B cell (primary cell): Measurements from ENCODE around the gene ALDH3A1. TPM values are rescaled to one million over a fixed set of nuclear protein-coding genes. Genes with fewer than 3 reads are reported as not detected.

Experiments used
- ATAC-seq: fragments of 200-7000 bp; cut with Tn5 transposase; one replicate; pipeline ENCODE4 v1.10.0; 2021; ENCODE audit warnings: low read depth, mild to moderate bottlenecking, moderate number of reproducible peaks, moderate library complexity
- CTCF ChIA-PET: fragments of 350-600 bp; sonication (Branson Sonifier 250); formaldehyde crosslinking; loops from one replicate; lab custom pipeline; 2021; ENCODE audit warnings: antibody characterized with exemption, inconsistent platforms; lab: Charles Lee
- POLR2A ChIA-PET: fragments of 350-600 bp; sonication (Branson Sonifier 250); formaldehyde crosslinking; loops from one replicate; lab custom pipeline; 2021; ENCODE audit warnings: antibody characterized with exemption; lab: Charles Lee
- DNase-seq: peaks from one replicate; pipeline ENCODE4 v3.0.0; 2013
- H2AFZ ChIP-seq: 2 replicates; pipeline ENCODE4 v1.6.1; 2012; ENCODE audit warnings: mild to moderate bottlenecking, low read depth, low read length; ENCODE audit not compliant: insufficient read depth, poor library complexity, severe bottlenecking
- H3K27ac ChIP-seq, 2 donors: 1 replicate in 1 of 2; 2 replicates in 1 of 2; pipeline ENCODE4 v1.5.1; 2012 to 2013; ENCODE audit warnings: low read length in 2 of 2, mild to moderate bottlenecking in 2 of 2, moderate library complexity in 1 of 2
- H3K27me3 ChIP-seq, 4 experiments: fragments of 200-600 bp in 1 of 4; sonication (generic) in 1 of 4; replicated peaks in 1 of 4; 1 replicate in 2 of 4; 2 replicates in 2 of 4; pipeline versions ENCODE4 v1.6.1 to v1.7.0; 2013 to 2016; ENCODE audit warnings: low read length in 3 of 4, mild to moderate bottlenecking in 2 of 4, mixed read lengths in 1 of 4, moderate library complexity in 1 of 4; ENCODE audit not compliant: insufficient read depth in 4 of 4, control insufficient read depth in 3 of 4; ENCODE audit errors: control extremely low read depth in 1 of 4
- H3K36me3 ChIP-seq, 2 experiments: replicated peaks in 1 of 2; 1 replicate in 1 of 2; 2 replicates in 1 of 2; pipeline versions ENCODE4 v1.6.1 to v1.7.1; 2013; ENCODE audit warnings: low read length in 1 of 2; ENCODE audit not compliant: insufficient read depth in 2 of 2, control insufficient read depth in 1 of 2; ENCODE audit errors: control extremely low read depth in 1 of 2, extremely low read depth in 1 of 2
- H3K4me1 ChIP-seq, 2 donors: fragments of 200-600 bp in 1 of 2; sonication (generic) in 1 of 2; 1 replicate in 1 of 2; 2 replicates in 1 of 2; pipeline versions ENCODE4 v1.5.1 to v1.6.1; 2013 to 2017; ENCODE audit warnings: low read length in 2 of 2; ENCODE audit not compliant: control insufficient read depth in 2 of 2, insufficient read depth in 2 of 2
- H3K4me2 ChIP-seq: replicated peaks from 2 replicates; pipeline ENCODE3; 2012; ENCODE audit warnings: mild to moderate bottlenecking, low read depth, low read length; ENCODE audit not compliant: poor library complexity, severe bottlenecking
- H3K4me3 ChIP-seq, 5 experiments: fragments of 200-600 bp in 1 of 5; sonication (generic) in 1 of 5; 1 replicate in 3 of 5; 2 replicates in 2 of 5; pipeline versions ENCODE4 v1.5.1 to v1.7.0; 2011 to 2016; ENCODE audit warnings: low read length in 4 of 5, mild to moderate bottlenecking in 4 of 5, low read depth in 2 of 5, control low read depth in 1 of 5, moderate library complexity in 1 of 5; ENCODE audit not compliant: insufficient read depth in 1 of 5; ENCODE audit errors: control extremely low read depth in 1 of 5, extremely low read depth in 1 of 5
- H3K79me2 ChIP-seq: fragments of 200-600 bp; sonication (generic); one replicate; pipeline ENCODE4 v1.6.0; 2016; ENCODE audit warnings: low read length; ENCODE audit not compliant: control insufficient read depth, insufficient read depth
- H3K9ac ChIP-seq: fragments of 200-600 bp; sonication (generic); 2 replicates; pipeline ENCODE4 v1.6.1; 2017; ENCODE audit warnings: mild to moderate bottlenecking, low read length, moderate library complexity
- H3K9me3 ChIP-seq, 3 donors: one replicate each; pipeline versions ENCODE4 v1.6.1 to v1.7.1; 2013; ENCODE audit warnings: low read length in 2 of 3; ENCODE audit not compliant: control insufficient read depth in 2 of 3, insufficient read depth in 1 of 3; ENCODE audit errors: control extremely low read depth in 1 of 3
- H4K20me1 ChIP-seq: 2 replicates; pipeline ENCODE4 v1.6.0; 2012; ENCODE audit warnings: mild to moderate bottlenecking, low read length; ENCODE audit not compliant: insufficient read depth, control insufficient read depth, poor library complexity, severe bottlenecking
- H3K27ac Mint-ChIP-seq: one replicate; pipeline ENCODE4 v1.8.0; 2021; ENCODE audit warnings: mixed read lengths
- H3K27me3 Mint-ChIP-seq: one replicate; pipeline ENCODE4 v1.8.0; 2021; ENCODE audit warnings: mixed read lengths
- H3K4me1 Mint-ChIP-seq: one replicate; pipeline ENCODE4 v1.8.0; 2021; ENCODE audit warnings: mixed read lengths
- H3K4me3 Mint-ChIP-seq: one replicate; pipeline ENCODE4 v1.8.0; 2021; ENCODE audit warnings: mixed read lengths
- H3K9me3 Mint-ChIP-seq: one replicate; pipeline ENCODE4 v1.8.0; 2022; ENCODE audit warnings: mixed read lengths; ENCODE audit not compliant: insufficient read depth
- EZH2 ChIP-seq: IDR thresholded peaks from 2 replicates; pipeline ENCODE4 v1.6.1; 2012; ENCODE audit warnings: borderline replicate concordance, low read depth, mild to moderate bottlenecking, moderate library complexity, low read length; ENCODE audit not compliant: insufficient read depth, poor library complexity, severe bottlenecking
- WGBS: methylation state at CpG from one replicate; pipeline ENCODE4 v1.1.5; 2013; ENCODE audit warnings: missing lambda C conversion rate; ENCODE audit not compliant: insufficient coverage; 5-methylcytosine and 5-hydroxymethylcytosine counted together
- intact Hi-C: fragments of 100-400 bp; cut with micrococcal nuclease; formaldehyde crosslinking; loops from one replicate; pipeline ENCODE4 v1.10.0; 2022
- polyA plus RNA-seq: library from polyadenylated mRNA; depleted of rRNA; stranded (reverse); fragments of >200 nt; gene quantifications from 2 replicates; pipeline ENCODE4 v1.2.3, GENCODE V29; 2012
- total RNA-seq, 2 donors: library from RNA; stranded (reverse); fragments of 120-200 nt in 1 of 2; gene quantifications; 1 replicate in 1 of 2; 2 replicates in 1 of 2; pipeline versions ENCODE4 v1.2.3 to v1.2.4, GENCODE V29; 2013 to 2022
- TF ChIP-seq, protein P1 (sequence below): fragments of 200-600 bp; IDR thresholded peaks from one replicate; pipeline ENCODE4 v1.8.0; 2022; ENCODE audit warnings: antibody characterized with exemption, mild to moderate bottlenecking

ALDH3A1 gene
- total and polyA plus RNA-seq, 2 donors (not counting 1 experiment from before 2014, with no cell fraction given): not detected

DNA sequence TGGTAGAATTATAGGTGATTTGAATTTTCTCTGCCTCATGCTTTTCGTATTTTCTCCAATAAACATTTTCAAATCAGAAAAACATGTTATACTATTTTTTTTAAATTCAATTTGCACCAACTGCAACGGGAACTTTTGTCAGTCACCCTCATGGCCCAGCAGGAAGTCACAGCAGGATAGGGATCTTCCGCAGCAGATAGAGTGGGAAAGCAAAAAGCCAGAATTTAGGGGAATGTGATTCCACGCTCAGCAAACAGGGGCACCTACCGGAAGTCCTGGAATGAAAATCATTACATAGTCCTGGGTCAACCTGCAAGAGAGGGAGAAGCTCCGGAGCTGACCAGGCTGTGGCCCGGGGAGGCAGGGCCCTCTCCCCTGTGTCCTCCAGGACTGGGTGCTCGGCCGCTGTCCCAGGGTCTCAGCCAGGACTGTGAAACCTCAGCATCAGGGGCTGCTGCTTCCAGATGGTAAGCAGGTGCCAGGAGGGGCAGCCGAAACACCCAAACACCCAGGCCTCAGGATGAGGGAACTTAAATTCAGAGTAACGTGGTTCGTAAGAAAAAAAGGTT is 35.6 kb downstream of the ALDH3A1 start:
- Histone ChIP-seq H3K4me2 (no peak overlapping the region), H2AFZ (no peak overlapping the region), H3K27me3 (no peaks in the 10 kb centered on the region), H4K20me1 (no peaks in the 10 kb centered on the region), H3K9me3 (no peaks in the 10 kb centered on the region), H3K4me3 (no peak overlapping the region), H3K9ac (no peak overlapping the region), H3K79me2 (no peaks in the 10 kb centered on the region), H3K36me3 (no peaks in the 10 kb centered on the region), H3K27ac (no peak overlapping the region), H3K4me1 (no peaks in the 10 kb centered on the region)
- Mint-ChIP-seq H3K4me3 (no peak overlapping the region), H3K4me1 (no peaks in the 10 kb centered on the region), H3K9me3 (no peaks in the 10 kb centered on the region), H3K27me3 (no peaks in the 10 kb centered on the region), H3K27ac (no peak overlapping the region)
- DNase-seq (no peak), ATAC-seq (no peak)
- WGBS: 94% methylated on average over 6 of the region's 12 CpGs
- ChIA-PET CTCF (no interaction called here), POLR2A (no interaction called here)
- no peak for TF ChIP-seq EZH2
- TF ChIP-seq, protein P1, sequence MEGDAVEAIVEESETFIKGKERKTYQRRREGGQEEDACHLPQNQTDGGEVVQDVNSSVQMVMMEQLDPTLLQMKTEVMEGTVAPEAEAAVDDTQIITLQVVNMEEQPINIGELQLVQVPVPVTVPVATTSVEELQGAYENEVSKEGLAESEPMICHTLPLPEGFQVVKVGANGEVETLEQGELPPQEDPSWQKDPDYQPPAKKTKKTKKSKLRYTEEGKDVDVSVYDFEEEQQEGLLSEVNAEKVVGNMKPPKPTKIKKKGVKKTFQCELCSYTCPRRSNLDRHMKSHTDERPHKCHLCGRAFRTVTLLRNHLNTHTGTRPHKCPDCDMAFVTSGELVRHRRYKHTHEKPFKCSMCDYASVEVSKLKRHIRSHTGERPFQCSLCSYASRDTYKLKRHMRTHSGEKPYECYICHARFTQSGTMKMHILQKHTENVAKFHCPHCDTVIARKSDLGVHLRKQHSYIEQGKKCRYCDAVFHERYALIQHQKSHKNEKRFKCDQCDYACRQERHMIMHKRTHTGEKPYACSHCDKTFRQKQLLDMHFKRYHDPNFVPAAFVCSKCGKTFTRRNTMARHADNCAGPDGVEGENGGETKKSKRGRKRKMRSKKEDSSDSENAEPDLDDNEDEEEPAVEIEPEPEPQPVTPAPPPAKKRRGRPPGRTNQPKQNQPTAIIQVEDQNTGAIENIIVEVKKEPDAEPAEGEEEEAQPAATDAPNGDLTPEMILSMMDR: no peak
- intact Hi-C loops: no loop called here

DNA sequence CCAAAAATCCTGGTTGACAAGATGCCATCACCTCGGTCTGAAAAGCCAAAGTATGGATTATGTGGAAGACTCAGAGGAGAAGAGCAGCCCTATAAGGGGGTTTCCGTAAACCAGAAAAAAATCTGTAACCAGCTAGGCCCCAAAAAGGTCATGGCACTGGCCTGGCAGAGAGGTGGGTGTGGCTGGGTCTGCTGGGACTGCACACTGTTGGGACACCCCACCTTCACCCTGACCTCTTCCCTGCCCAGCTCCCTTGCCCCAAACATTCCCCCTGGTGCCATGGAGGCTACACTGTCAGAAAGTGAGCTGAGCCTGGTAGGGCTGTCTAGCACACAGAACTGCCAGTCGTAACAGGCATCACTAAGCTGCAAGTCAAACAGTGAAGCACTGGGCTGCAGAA is 38.3 kb downstream of the ALDH3A1 start:
- Mint-ChIP-seq H3K4me3 (no peak overlapping the region), H3K27me3 (no peaks in the 10 kb centered on the region), H3K4me1 (no peaks in the 10 kb centered on the region), H3K27ac (no peak overlapping the region), H3K9me3 (no peaks in the 10 kb centered on the region)
- WGBS: 94% methylated on average over 3 of the region's 3 CpGs
- Histone ChIP-seq H3K4me2 (no peak overlapping the region), H3K9me3 (no peaks in the 10 kb centered on the region), H3K4me3 (no peak overlapping the region), H3K4me1 (no peaks in the 10 kb centered on the region), H3K79me2 (no peaks in the 10 kb centered on the region), H3K9ac (no peak overlapping the region), H3K27me3 (no peaks in the 10 kb centered on the region), H2AFZ (no peak overlapping the region), H3K27ac (no peak overlapping the region), H4K20me1 (no peaks in the 10 kb centered on the region), H3K36me3 (no peaks in the 10 kb centered on the region)
- CTCF ChIA-PET: no interaction called here
- intact Hi-C loops: no loop called here
- TF ChIP-seq EZH2: no peak
- TF ChIP-seq, protein P1: no peak
- POLR2A ChIA-PET: no interaction called here
- no peak for DNase-seq
- ATAC-seq: no peak
